Central memory CD4-positive, alpha-beta T cell (primary cell): Measurements from ENCODE around the gene LRIT2.

ENCODE experiments used
- DNase-seq: peaks from one replicate; pipeline ENCODE4 v3.0.0; 2022

The LRIT2 gene

GRCh38 chr10:84241185-84241790, 15.9 kb upstream of the LRIT2 start, which contains the start of gene LRIT1:
LRIT1 (minus strand) TSS chr10:84241546; CDS start chr10:84241439, 107 bp downstream.
- DNase-seq, result no peak

GRCh38 chr10:84238909-84239308, 13.6 kb upstream of the LRIT2 start:
- DNase-seq, result no peak

DNA sequence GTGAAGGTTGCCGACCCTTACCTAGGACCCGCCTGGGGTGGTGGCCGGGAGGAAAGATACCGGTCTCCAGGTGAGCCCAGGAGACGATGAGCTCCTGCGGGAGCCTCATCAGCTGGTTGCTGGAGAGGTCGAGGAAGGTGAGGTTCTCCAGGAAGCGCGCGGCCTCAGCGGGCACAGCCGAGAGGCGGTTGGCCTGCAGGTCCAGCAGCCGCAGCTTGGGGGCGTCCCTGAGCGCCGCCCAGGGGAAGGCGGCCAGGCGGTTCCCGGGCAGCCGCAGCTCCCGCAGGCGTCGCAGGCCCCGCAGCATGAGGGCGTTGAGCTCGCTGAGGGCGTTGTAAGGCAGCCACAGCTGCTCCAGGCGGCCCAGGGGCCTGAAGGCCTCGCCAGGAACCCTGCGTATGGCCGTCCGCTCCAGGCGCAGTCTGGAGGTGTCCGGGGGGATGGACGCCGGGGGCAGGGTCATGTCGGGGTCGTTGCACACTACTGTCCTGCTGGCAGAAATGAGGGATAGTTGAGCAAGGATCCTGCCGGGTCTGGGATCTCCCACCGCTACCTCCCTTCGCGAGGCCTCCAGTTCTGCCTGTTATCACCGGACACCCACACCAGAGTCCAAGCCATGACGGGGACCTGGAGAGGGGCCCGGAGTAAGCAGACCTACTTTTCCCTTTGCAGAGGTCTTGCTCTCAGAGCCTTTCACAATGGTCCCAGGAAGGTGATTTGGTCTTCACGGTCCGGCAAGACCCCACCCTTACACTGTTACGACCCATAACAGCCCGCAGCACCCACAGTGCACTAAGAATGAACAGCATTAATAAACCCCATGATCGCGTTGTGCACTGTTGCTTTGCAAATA, 12.1 kb upstream of the LRIT2 start:
- no peak for DNase-seq

GRCh38 chr10:84236807-84237198, 11.5 kb upstream of the LRIT2 start:
- DNase-seq, result no peak

DNA sequence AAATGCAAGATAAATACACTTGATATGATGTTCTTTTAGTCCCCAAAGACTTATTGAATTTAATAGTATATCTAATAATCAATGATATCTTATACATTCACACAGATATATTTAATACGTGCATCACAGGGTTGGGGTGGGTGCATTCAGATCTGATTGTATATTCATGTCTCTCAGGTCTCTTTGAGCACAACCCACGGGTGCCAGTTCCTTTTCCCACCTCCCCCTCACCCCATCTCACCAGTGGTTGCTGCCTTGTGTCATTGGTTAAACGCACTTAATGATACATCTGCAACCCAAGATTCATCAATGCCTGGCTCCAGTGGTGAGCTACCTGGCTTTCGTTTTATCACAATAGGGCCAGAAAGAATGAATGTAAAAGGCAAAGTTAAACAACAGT, 9.8 kb upstream of the LRIT2 start:
- no peak for DNase-seq

DNA sequence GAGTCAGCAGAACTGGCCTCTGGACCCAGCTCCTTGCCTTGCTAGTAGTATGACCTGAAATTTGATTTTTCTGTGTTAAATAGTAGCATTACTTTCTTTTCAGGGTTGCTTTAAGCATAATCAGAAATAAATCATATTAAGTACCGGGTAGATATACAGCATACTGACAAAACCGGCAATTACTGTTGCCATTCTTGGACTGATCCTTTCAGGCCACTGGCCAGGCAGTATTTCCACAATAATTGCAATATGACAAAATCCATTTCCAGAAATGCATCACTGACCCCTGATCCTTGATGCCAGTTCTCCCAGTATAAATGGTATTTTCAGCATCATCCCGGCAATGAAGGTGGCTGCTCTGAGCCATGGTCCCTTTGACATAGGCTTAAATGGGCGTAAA, 9.1 kb upstream of the LRIT2 start:
- no peak for DNase-seq

DNA sequence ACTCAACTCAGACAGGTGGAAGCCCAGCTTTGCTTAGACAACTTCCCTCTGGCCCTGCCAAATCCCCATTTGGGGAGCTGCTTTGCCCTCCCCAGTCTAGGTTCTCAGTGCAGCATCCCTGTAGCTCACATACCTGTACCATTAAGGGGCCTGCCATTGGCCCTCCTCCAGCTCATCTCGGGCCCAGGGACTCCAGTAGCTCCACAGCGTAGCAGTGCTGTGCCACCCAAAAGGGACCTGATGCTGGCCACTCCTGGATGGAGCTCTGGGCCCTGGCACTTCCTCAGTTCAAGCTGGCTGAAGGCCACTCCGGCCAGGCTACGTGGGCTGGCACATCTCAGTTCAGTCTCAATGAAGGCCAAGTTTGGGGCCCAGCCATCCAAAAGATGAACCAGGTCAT, 8.6 kb upstream of the LRIT2 start:
- DNase-seq, result no peak

DNA sequence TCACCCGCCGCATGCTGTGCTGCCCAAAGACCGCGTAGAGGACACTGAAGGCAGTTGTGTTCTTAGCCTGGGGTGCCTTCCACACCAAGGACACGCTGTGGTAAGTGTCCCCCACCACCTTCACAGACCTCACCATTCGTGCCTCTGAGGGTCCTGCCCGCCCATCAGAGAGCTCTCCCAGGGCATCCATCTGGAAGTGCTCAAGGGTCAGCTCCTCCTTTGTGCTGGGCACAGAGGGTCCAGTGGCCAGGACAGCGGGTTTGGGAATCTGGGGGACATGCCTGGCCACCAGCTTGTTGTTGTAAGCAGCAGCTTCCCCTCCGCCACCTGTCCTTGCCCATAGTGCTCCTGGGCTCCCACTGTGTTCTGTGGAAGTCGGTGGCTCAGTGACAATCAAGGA, 7.0 kb upstream of the LRIT2 start:
- DNase-seq, result no peak

DNA sequence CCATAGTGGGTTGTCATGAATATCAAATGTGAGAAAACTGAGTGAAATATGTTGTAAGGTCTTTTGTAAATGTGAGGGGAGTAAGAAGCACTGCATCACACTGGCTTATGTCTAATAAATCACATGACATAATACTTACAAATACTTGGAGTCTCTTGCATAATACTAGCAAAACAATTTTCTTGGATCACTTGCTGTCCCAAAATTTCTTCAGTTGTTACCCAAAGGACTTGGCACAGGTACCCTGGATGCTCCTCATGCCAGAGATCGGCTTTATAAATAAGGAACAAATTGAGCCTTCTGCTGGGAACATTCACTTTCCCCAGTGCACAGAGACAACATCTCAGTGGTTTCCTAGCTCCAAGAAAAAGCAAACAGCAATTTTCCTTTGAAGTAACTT, 5.0 kb upstream of the LRIT2 start:
- DNase-seq, result no peak

GRCh38 chr10:84227810-84228209, 2.5 kb upstream of the LRIT2 start:
- no peak for DNase-seq

DNA sequence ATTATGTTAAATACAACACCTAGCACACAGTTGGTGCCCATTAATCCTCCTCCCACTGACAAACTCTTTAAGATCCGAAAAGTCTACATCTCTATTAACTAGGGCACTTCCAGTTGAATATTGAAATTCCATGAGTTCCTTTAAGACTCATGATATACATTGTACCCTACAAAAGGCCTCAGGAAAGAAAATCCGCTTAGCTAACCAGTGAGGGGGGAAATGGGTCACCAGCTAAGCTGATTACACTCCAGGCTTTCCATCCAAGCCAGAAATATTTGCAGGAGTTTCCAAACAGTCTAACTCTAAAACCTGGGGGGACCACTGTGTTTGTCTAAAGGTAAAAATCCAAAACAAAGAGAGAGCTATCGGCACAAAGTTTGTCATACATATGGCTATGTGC, 1.3 kb upstream of the LRIT2 start:
- no peak for DNase-seq

GRCh38 chr10:84224411-84225028, 824 bp downstream of the LRIT2 start:
- DNase-seq, result no peak

DNA sequence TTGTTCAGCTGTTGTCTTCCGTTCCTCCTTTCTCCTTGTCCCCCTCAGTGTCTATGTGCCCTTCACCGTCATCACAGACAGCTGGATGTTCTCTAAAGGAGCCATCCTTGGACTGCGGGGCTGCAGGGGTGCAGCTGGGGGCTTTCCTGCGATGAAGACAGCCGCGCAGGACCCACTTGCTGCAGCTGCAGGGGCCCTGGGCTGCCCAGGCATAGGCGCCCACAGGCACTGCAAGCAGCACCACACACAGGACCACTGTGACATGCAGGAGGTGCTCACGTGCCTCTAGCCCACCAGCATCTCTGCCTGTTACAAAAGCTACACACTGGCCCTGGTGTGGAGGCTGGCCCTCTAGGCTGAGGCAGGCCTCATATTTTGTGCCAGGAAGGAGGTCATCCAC, 3.4 kb downstream of the LRIT2 start:
- no peak for DNase-seq

GRCh38 chr10:84217746-84218145, 7.6 kb downstream of the LRIT2 start:
- DNase-seq, result no peak

DNA sequence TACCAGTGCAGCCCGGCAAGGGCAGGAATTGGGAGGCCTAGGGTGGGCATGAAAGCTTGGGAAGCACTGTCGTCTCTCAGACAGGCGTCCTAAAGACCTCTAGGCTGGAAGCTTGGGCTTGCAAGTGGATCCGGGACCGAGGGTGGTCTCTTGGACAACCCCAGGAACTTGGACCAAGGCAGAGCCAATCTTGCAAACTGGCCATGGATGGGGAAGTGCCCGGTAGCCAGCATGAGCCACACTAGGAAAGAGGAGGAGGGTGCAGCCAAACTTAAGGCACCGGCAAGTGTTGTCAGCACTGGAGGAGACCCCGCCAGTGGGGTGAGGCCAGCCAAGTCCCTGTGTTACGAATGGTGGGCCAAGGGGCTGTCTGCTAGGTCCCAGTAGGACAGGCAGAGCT, 8.5 kb downstream of the LRIT2 start:
- DNase-seq, result no peak

- DNase-seq, result no peak
Measured at GRCh38 chr10:84214612-84215235, 10.6 kb downstream of the LRIT2 start.

- DNase-seq, result no peak
Measured at GRCh38 chr10:84214046-84214572, 11.2 kb downstream of the LRIT2 start.

DNA sequence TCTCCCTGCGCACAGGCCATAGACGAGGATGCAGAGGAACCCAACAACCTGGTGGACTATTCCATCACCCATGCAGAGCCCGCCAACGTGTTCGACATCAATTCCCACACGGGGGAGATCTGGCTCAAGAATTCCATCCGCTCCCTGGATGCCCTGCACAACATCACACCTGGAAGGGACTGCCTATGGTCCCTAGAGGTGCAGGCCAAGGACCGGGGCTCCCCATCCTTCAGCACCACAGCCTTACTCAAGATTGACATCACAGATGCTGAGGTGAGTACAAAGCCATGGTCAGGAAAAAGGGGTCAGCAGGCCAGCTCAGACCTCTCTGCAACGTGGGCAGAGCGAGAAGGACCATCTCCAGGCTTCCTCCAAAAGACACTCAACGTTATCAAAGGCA, 12.3 kb downstream of the LRIT2 start:
- DNase-seq, result no peak

GRCh38 chr10:84212014-84212413, 13.3 kb downstream of the LRIT2 start:
- no peak for DNase-seq

DNA sequence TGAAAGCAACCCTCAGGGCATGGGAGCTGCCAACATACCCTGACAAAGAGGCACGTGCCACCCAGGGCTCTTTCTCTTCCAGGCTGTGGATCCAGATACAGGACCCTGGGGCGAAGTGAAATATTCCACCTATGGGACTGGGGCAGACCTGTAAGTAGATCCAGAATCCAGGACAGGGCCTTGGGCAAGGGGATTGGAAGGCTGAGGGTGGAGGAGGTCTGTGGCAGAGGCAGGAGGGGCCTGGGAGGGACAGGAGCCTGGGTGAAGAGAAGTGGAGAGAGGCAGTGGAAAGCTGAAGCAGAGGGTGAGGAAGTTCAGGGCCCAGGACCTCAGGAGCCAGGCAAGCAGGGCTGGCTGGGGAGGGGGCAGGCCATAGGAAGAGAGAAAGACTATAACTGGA, 13.8 kb downstream of the LRIT2 start:
- no peak for DNase-seq

- no peak for DNase-seq
Measured at GRCh38 chr10:84208023-84208422, 17.3 kb downstream of the LRIT2 start.

- DNase-seq, result no peak
Measured at GRCh38 chr10:84205853-84206525, 19.4 kb downstream of the LRIT2 start.
